Measurements from ENCODE around the gene MRPL10.

MRPL10 gene

DNA sequence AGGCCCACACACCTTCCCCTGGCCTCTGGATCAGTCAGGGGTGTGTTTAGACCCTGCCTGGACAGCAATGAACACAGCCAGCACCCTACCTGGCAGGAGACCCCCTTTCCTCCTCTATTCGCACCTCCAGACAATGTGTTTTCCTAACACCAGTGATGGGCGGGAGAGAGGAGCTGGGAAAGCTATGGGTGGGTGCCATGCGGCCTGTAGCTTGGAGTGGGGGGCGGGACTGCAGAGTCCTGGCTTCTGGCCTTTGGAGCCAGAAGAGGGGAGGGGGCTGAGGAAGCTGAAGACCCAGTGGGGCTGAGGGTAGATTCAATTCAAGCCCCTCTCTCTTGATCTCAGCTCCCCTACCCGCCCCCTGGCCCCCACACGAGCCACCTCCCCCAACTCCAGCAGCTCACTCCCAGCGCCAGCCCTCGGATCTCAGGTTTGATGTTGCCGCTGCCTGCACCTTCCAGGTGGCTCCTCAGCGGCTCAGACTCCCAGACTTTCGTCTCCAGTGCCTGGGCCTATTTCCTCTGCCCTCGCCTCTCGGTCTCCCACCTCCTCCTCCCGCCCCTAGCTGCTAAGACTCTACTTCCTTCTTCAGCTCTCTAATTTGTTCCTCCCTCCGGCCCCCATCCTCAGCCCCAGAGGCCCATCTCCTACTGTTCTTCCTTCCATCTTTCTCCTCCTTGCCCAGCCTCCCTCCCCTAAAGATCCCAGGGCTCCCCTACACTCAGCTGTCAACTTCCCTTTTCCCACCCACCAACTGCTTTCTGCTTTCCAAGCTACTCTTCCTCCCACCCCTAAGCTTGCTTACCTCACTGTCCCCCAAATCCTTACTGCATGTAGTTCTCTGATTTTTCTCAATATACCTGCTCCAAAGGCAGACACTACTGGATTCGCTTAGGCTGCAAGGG is 26.5 kb upstream of the MRPL10 start:
- DNase-seq, result no peak

DNA sequence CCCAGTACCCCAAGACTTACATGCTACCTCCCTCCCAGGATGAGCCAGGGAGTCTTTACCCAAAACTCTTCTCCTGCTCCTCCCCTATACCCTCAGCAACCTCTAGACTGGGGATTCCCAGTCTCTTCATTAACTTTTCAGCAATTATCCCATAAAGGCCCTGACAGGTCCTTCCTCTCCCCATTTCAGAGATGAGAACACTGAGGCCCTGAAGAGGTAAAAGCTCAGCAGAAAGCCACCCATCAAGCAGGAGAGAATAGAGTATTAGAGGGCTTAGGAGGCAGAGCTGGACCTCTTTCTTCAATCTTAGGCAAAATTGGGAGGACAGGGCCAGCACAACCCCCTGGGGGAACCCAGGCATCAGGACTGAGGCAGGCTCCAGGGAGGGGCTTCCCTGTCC is 25.5 kb upstream of the MRPL10 start:
- no peak for DNase-seq

DNA sequence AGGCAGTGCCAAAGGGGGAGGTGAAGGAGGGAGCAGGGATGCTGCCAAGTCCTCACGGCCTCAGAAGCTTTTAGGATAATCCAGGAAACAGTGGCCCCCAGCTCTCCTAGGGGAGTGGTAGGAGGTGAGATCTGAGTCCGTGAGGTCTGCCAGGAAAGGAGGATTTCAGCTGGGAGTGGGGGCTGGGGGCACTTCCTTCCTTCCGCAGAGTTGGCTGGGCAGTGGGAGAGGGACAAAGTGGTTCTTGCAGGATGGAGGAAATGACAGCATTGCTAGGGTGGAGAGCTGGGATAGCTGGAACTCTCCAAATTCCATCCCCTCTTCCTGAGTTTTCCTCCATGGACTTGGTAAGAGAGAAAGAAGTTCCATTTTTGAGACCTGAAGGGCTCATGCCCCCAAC is 24.4 kb upstream of the MRPL10 start:
- peak; percentile 53 for DNase-seq

DNA sequence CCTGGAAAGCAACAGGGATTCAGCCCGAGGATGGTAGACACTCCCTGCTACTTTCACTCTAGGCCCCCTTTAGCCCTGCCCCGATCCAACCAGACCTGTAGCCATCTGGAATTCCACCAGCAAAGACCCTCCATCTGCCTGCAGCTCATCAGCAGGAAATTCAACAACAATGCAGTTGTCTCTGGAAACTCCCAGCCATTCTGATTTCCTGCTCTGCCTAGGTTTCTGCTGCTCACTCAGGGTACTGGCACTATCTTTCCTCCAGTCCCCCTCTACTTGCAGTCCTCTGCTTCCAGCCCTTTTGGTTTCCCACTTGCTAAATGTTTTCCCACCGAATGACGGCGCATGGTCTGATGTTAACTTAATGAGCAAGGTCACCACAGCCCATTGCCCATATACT is 22.3 kb upstream of the MRPL10 start:
- no peak for DNase-seq

DNA sequence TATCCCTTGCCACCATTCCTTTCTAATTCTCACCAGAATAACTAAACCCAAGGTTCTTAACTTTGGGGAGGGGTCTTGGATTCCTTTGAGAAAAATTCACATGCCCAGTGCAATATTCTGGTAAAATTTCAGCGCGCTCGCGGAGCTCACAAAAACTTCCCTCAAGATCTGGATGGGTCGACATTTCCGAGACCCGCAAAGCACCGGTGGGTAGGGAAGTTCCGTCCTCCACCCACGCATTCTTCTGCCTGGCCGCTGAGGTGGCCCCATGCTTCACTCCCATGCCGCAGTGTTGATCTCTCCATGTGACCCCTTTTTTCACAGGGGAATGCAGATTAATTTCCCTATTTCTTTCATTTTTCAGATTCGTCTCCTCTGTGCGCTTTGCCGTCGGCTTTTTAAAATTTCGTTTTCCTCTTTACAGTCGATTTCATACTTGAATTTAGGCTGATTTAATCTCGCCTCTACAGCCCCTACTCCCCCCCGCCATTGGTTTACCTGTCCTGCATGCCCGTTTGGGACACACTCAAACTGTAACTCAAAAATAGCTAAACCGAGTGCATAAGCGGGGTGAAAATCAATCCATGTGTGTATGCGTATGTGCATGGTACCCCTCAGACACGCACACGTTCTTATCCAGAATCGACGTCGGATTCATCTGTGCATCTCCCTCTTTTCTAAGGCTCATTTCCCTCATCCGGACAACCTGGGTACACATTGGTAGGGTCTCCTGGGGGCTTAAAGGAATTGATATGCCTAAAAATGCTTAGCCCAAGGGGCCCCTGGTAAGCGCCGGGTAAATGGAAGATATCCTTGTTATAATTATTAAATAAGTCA is 21.0 kb upstream of the MRPL10 start:
- no peak for DNase-seq

DNA sequence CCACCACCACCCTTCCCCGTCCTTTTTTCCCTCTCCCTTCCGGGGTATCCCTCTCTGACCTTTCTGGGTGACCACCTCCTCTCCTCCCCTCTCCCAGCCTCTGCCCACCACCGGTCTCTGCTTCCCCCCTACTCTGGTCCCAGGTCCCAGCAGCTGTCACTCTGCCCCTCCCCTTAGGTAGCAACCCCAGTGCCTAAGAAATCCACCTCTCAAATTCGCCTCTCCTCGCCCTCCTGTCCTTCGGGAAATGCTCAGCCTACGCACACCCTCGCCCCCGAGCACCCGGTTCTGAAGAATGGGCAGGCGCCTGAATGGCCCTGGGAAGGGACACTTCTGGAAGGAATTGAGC is 20.4 kb upstream of the MRPL10 start:
- no peak for DNase-seq

DNA sequence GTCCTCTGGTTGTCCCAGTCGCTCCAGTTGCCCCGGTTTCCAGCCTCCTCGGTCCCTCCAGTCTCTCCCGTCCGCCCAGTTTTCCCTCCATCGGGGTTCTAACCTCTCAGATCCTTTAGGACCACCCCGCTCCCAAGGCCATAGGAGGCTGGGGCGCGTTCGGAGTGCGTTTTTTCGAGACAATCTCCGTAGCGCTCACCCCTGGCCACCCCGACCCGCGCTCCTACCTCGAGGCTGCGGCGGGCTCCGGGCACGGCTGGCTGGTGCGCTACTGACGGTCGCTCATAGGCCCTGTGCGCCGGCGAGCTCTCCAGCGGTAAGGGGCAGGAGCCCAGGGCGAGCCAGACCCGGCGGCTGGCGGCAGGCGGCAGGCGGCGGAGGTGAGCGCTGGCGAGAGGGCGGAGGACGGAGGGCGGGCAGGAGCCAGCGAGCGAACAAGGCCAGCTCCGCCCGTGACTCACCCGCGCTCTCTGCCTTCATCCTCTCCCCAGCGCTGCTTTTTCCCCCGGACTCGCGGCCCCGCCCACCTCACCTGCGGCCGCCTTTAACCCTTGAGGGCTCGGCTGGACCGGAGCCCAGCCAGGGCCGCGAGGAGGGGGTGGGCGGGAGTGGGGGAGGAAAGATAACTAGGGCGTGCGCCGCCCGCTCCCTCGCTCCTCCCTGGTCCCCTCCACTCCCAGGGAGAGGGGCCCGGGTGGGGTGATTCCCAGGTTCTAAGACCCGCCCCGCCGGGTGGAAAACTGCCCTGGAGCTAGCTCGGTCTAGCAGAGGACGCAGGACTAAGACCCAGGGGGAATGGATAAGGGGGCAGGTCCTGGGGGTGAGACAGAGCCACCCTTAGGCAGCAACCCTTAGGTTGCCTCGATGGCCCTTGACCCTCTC is 19.6 kb upstream of the MRPL10 start, which contains the start of gene SP6:
Gene SP6 (minus strand): TSS at position 472 of the 882 bp plus-strand sequence. CDS start 2,734 bp downstream, outside the sequence.
- DNase-seq, result peak; percentile 53

DNA sequence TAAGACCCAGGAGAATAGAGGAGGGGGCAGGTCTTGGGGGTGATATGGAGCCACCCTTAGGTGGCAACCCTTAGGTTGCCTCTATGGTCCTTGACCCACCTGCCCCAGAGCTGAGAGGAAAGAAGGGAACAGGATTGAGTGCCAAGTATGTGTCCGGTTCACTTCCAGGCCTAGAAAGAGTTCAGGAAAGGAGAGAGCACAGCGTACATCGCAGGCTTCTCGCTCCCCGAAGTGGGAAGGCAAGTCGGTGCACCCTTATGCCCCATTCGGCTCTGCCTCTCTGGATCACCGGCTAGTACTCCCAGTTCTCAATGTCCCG is 19.0 kb upstream of the MRPL10 start:
- DNase-seq, result no peak

DNA sequence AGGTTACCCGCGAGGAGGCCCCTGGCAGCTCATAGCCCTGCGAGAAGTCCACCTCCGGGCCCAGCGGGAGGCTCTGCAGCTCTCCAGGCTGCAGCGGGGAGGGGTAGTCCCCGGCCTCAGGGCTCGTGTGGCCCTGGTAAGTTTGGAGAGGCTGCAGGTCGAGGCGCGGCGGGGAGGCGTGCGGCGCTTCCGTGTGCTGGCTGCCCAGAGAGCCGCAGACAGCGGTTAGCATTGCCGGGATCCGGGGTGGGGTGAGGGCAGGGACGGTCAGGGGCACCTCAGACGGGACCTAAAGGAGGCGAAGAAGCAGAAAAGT is 16.8 kb upstream of the MRPL10 start:
- no peak for DNase-seq

DNA sequence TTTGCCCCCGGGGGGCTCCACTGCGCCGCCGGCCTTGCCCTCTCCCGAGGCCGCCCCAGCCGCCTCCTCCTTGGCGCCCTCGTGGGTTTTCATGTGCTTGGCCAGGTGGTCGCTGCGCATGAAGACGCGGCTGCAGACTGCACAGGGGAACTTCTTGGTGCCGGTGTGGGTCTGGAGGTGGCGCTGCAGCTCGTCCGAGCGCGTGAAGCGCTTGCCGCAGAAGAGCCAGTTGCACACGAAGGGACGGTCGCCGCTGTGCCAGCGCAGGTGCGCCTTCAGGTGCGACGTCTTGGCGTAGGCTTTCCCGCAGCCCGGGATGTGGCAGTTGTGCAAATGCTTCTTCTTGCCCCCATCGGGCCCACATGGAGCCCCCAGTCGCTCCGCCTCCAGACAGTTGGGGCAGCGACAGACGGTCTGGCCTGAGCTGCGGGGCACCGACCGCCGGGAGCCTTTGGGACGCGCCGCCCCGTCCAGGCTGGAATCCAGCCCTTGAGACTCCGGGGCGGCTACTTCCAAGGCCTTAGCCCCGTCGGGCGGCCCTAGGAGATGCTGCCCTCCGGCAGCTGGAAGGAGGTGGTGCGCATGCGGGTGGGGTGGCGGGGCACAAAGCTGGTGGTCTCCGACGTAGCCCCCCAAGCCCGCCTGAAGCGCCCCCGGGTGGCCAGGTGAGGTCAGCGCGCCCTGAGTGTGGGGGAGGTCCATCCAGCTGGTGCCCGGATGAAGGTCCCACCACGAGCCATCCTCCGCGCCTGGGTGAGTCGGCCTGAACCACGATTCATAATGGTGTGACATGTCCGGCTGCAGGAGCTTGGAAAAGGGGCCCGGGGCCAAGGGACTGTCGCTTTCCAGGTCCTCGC is 16.2 kb upstream of the MRPL10 start:
- no peak for DNase-seq

DNA sequence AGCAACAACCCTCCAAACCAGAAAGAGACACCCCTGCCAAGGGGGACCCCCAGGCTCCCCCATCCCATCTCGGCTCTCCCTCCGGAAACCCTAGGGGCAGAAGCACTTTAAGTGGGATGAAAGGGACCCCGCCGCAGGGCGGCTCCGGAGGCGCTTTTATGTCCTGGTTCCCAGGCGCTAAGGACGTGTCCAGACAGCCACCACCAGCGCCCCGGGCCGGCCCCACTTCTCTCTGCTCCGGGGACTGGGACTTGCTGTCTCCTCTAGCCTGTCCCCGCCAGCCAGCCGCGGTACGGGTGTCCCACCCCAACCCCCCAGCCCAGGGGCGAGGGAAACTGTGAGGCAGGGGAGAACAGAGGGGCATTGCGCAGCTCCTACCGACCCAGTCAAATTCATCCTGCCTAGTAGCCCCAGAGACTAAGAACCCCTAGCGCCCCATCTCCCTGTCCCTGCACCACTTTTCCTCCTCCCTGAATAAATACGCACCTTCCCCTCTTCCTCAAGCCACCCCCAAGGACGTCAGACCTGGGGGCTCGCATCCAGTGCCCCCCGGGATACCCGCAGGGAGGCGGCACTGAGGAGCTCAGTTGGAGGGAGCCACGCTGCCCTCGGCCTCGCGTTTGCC is 15.5 kb upstream of the MRPL10 start:
- DNase-seq, result no peak

DNA sequence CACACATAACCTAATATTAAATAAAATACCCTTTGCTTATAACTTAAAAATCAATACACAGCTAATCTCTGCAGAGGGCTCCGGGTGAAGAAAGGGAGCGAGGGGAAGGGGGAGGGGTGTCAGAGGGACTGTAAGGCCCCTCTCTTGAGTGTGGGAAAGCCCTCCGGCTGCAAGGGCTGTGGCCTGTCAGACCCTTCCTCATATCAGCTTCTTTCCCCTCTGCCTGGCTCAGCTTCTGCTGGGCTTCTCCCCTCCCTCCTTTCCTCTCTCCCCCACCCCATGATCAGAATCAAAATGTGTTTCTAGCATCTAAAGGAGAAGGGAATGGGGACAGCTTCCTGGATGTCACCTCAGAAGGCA is 14.4 kb upstream of the MRPL10 start:
- no peak for DNase-seq

DNA sequence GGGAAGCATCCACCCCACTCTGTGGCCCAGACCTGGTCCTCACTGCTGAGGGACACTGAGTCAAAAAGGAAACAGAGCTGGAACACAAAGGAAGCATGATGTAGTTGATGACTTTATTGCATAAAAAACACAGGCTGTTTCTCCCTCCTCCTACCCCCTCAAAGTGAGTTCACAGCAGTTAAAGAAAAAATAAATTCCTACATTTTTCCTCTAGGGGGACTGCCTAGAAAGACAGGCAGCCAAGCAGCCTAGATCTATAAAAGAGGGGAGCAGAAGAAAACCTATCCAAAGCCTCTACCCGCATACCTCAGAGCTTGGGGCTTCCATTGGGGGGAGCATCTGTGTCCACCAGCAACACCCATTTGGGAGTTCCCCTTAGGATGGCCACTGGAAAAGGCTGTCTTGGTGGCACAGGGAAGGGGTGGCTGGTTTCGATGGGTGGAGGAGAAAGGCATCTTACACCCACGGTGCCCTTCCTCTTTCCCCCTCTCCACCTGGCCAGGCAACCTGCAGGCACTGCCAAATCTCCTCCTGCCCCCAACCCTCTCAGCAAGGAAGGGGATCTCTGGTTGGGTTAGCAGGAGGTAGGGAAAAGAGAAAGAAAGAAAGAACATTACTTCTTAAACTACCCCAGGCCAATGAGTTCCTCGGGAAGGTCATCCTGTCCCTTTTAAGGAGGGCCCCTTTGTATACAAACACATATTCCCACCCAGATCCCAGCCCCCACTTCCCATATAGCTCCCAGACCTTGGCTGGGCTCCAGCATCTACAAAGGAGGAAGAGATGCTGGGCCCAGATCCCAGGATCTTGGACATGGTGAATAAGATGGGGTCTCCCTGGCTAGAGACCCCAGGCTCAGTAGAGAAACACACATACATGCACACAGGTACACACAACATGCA is 13.7 kb upstream of the MRPL10 start:
- no peak for DNase-seq

DNA sequence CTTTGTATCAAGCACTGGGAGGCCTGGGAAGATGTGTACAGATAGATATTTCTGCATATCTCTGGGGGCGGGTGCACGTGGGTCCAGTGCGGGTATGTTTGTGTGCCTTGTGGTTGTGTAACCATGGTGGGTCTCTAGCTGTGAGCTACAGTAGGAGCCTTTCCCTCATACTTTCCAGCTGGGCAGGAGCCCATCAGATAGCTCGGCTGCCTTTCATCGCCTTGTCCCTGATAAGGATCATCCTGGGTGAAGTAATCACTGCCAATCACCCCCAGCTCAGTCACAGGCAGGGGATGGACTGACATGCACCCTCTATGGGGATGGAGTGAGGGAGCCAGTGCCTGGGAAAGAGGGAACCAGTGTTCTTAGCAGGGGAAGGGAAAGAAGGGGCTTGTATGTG is 12.9 kb upstream of the MRPL10 start:
- no peak for DNase-seq

DNA sequence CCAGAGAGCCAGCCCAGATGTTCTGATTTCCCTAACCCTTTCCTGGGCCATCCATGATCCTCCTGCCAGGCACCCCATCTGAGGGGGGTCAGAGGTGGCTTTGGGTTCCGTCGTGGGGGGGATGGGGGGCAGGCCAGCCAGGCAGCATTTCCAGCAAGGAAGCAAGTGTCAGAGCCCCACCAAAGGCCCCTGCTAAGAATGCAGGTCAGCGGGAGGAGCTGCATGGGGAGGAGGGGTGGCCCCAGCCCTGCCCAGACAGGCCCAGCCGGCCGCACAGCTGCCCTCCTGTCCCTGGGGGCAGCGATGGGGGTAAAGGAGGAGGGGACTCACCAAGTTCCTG is 12.0 kb upstream of the MRPL10 start:
- DNase-seq, result no peak

DNA sequence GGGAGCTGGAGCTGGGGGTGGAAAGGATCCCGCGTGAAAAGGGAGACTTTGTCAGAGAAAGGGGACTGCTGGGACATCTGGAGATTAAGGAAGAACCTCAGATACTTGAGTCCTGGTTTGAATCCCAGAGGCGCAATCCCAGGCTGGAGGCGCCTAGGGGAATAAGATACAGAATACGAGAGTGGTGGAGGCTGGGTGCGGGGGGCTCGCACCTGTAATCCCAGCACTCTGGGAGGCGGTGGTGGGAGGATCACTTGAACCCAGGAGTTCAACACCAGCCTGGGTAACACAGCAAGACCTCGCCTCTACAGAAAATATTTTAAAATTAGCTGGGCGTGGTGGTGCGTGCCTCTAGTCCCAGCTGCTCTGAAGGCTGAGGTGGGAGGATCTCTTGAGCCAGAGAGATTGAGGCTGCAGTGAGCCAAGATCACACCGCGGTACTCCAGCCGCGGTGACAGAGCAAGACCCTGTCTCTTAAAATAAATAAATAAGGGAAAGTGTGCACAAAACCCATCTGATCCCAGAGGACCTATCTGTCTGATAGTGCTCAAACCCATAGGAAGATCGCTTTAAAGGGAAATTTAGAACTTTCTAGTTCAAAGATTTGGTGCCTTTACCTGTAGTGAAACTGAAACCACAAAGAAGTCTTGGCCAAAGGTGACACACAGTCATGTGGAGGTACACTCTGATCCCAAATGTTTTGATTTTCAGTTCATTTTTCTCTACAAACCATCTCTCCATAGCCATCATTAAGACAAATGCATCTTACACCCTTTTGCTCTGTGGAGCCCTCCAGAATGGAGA is 10.3 kb upstream of the MRPL10 start:
- no peak for DNase-seq

DNA sequence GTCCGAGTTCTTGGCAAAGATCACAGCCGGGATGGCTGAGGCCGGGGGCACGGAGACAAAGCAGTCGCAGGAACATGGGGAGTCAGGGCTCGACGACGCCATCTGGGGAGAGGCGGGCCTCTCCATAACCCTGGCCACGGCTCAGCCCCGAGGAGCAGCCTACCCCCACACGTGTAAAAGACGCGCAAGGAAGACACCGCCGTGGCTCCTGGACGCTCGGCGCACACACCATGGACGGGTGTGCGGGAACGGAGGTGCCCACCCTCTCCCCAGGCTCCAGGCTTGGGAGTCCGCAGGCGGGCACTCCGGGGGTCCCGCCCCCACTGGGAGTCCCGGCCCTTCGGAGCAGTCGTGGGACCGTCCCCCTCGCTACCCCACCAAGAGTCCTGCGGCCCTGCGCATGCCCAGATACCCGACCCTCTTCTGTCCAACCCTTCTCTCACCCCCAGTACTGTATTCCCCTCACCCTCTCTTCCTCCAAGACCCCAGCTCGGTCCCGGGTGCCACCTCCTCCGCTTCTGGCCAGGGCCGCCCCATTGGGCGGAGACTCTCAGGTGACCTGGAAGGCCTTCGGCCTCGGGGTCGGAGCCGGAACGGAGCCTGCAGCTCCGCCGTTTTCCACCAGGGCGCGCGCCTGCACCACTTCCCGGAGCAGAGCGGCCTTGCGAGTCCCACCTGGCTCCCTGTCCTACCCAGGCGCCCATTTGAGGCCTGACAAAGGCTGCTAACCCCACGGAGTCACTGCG is 9.6 kb upstream of the MRPL10 start, which contains the start of gene SCRN2:
Gene SCRN2 (minus strand): TSS at position 532 of the 746 bp plus-strand sequence. CDS start 430 bp downstream, at position 102.
- peak; percentile 93 for DNase-seq

DNA sequence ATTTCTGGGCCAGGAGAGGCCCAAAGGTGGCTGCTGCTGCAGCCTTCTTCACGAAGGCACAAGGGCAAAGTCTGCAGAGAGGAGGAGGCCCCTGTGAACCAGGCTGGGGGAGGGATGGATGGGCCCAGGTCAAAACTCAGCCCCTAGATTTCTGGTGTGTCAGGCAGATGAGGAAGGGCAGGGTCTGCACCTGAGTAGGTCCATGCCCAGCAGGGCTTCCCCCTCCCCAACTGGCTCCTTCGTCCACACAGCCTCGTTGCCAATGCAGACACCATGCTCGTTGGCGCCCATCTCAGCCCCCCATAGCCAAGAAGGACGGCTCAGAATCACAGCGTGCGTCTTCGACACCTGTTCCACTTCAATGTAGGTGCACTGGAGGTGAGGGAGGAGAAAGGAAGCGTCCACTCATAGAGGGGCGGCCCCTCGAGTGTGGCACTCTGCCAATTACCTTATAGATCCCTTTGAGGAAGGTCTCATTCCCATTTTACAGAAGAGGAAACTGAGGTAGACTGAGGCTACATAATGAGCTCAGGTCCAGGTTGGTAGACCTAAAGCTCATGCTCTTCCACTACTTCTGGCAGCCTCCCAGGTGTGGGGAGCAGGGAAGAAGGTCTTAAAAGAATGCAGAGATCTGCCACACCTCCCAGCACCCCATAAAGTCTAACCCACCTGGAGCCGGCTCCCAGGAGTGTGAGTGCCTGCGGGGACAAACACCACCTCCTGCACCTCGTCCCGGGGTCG is 8.8 kb upstream of the MRPL10 start:
- DNase-seq, result no peak
